HUES48 (cell line): Measurements from ENCODE around the gene RTF1.

Experiments used
- H3K27ac ChIP-seq: one replicate; pipeline ENCODE4 v1.7.0; 2013; ENCODE audit warnings: low read depth, low read length, inconsistent platforms
- H3K27me3 ChIP-seq: 2 replicates; pipeline ENCODE4 v1.6.1; 2013; ENCODE audit warnings: mild to moderate bottlenecking, low read length; ENCODE audit not compliant: control insufficient read depth, insufficient read depth
- H3K36me3 ChIP-seq: 2 replicates; pipeline ENCODE4 v1.6.1; 2013; ENCODE audit warnings: low read length; ENCODE audit not compliant: control insufficient read depth, insufficient read depth
- H3K4me1 ChIP-seq: 2 replicates; pipeline ENCODE4 v1.6.1; 2013; ENCODE audit warnings: mild to moderate bottlenecking, low read length; ENCODE audit not compliant: control insufficient read depth, insufficient read depth
- H3K4me3 ChIP-seq: 2 replicates; pipeline ENCODE4 v1.5.1; 2013; ENCODE audit warnings: mild to moderate bottlenecking, low read depth, low read length
- H3K9ac ChIP-seq: 2 replicates; pipeline ENCODE4 v1.6.1; 2013; ENCODE audit warnings: mild to moderate bottlenecking, low read depth, low read length, moderate library complexity
- H3K9me3 ChIP-seq: 2 replicates; pipeline ENCODE4 v1.6.1; 2013; ENCODE audit warnings: low read length; ENCODE audit not compliant: control insufficient read depth, insufficient read depth

The RTF1 gene

DNA sequence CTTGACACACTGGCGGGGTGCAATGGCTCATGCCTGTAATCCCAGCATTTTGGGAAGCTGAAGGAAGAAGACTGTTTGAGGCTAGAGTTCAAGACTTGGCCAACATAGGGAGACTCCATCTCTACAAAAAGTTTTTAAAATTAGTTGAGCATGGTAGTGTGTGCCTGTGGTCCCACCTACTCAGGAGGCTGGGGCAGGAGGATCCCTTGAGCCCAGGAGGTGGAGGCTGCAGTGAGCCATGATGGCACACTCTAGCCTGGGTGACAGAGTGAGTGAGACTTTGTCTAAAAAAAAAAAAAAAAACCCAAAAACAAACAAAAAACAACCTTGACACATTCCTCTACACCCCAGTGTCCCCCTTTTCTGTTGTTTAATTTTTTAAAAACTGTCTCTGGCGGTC lies 72.7 kb downstream of the RTF1 start:
- no peaks in the 10 kb centered on the region for H3K9me3 ChIP-seq
- no peak overlapping the region for H3K9ac ChIP-seq
- no peak overlapping the region for H3K4me3 ChIP-seq
- H3K36me3 ChIP-seq = no peaks in the 10 kb centered on the region
- H3K27me3 ChIP-seq = peaks cover 44% of the 10 kb centered on the region
- peaks cover 6% of the 10 kb centered on the region for H3K4me1 ChIP-seq
- H3K27ac ChIP-seq = no peak overlapping the region

DNA sequence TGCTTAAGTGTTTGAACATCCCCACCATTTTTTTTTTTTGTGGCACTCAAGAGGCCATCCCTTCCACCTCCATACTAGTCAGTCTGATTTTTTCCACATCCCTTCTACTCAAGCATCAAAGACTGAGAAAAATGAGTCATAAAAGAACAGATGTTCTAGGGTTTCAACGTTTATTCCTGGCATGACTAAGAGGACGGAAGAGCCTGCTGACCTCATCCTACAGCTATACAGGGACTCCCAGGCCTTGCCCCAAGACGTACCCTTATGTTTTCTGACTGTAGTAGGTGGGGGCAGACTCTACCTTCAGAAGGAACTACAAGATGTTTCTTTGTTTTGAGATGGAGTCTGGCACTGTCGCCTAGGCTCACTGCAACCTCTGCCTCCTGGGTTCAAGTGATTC lies 73.5 kb downstream of the RTF1 start:
- Histone ChIP-seq H3K9me3 (no peaks in the 10 kb centered on the region), H3K4me3 (no peak overlapping the region), H3K27ac (no peak overlapping the region), H3K9ac (no peak overlapping the region), H3K36me3 (no peaks in the 10 kb centered on the region), H3K27me3 (peaks cover 51% of the 10 kb centered on the region), H3K4me1 (peaks cover 6% of the 10 kb centered on the region)

DNA sequence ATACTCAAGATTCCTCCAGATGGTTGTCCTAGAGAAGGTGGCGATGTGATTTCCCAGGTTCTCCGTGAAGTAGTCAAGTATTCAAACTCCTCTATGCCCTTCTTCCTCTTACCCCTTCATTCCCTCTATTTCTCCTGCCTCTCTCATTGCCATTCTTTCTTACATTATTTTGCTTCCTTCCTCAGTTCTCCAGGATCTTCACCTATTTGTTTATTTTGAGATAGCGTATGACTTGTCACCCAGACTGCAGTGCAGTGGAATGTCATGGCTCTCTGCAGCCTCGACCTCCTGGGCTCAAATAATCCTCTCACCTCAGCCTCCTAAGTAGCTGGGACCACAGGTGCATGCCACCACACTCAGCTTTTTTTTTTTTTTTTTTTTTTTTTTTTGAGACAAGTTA lies 75.0 kb downstream of the RTF1 start:
- peaks cover 66% of the 10 kb centered on the region for H3K27me3 ChIP-seq
- H3K27ac ChIP-seq = no peak overlapping the region
- H3K9me3 ChIP-seq = no peaks in the 10 kb centered on the region
- H3K36me3 ChIP-seq = no peaks in the 10 kb centered on the region
- peaks cover 6% of the 10 kb centered on the region for H3K4me1 ChIP-seq
- H3K4me3 ChIP-seq = no peak overlapping the region
- no peak overlapping the region for H3K9ac ChIP-seq

DNA sequence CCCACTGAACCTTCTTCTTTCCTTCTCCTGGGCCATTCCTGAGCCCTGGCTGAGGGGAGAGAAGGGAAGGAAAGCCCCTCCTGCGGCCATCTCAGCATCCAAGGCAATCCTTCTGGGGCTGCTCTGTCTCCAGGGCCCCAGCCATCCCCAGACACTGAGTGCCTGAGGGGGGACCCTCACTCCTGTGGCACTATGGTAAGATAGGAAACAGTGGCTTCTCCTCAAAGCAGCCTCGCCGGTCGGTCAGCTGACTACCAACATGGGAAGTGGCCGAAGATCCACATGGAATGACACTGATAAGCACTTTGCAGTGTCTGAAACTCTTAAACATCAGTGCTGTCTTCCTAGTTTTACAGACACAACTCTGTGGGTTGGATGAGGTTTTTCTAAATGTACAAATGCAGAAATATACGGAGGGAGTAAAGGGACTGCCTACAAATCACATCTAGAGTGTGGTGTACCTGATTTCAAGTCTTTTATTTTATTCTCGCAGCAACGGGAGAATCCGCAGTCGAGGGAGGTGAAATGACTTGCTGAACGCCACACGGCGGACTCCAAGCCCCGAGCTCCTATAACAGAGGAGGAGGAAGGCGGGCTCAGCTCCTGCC lies 75.8 kb downstream of the RTF1 start:
- Histone ChIP-seq H3K27me3 (peaks cover 74% of the 10 kb centered on the region), H3K4me1 (peaks cover 6% of the 10 kb centered on the region), H3K9me3 (no peaks in the 10 kb centered on the region), H3K27ac (no peak overlapping the region), H3K36me3 (no peaks in the 10 kb centered on the region), H3K9ac (no peak overlapping the region), H3K4me3 (peak overlapping the region; percentile 66)

DNA sequence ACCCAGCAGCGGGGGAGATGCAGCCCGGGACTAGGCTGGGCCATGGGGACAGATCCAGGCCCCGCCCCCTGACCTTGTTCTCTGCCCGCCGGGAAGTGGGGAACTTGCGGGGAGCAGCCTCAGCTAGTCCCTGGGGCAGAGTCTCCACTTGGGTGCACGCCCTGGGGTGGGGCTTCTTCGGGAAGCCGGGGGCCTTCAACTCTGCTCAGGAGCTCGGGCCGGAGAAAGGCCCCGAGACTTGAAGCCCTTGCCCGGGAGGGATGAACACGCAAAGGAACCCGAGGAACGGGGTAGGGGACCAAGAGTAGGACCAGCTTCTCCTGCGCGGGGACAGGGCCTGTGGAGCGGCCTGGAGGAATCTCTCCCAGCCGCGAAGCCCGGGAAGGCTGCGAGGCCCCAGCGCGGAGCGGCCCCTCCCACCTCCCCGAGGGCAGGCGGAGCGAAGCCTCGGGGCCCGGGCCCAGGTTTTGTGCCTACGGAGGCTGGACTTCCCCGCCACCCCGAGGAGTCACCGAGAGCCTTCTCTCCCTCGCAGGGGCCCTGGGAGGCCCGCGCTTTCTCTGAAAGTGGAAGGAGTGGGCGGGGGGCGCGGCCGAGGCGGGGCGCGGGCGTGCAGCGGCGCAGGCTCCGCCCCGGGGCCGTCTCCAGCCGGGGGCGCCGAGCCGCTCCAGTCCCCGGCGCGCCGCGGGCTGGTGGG lies 76.5 kb downstream of the RTF1 start, which contains the start of gene ITPKA:
TSS of gene ITPKA (plus strand) at position 670 of the 697 bp plus-strand sequence. CDS start 54 bp downstream, outside the sequence.
- H3K27ac ChIP-seq = peak within 1 kb of the TSS; percentile 47
- H3K4me1 ChIP-seq = peaks cover 6% of the 10 kb centered on the region

DNA sequence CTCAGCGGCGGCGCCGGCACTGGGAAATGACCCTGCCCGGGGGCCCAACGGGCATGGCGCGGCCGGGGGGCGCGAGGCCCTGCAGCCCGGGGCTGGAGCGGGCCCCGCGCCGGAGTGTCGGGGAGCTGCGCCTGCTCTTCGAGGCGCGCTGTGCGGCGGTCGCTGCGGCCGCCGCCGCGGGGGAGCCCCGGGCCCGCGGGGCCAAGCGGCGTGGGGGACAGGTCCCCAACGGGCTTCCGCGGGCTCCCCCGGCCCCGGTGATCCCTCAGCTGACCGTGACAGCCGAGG lies 77.0 kb downstream of the RTF1 start:
- peaks cover 6% of the 10 kb centered on the region for H3K4me1 ChIP-seq
- H3K9ac ChIP-seq = no peak overlapping the region
- no peak overlapping the region for H3K27ac ChIP-seq
- no peaks in the 10 kb centered on the region for H3K36me3 ChIP-seq
- no peaks in the 10 kb centered on the region for H3K9me3 ChIP-seq
- H3K4me3 ChIP-seq = peak overlapping the region; percentile 66; the same call in 1 of the 2 replicates
- peaks cover 86% of the 10 kb centered on the region for H3K27me3 ChIP-seq

More for the DNA sequence above, 76.5 kb downstream of the RTF1 start, which contains the start of gene ITPKA:
- H3K4me3 ChIP-seq = peak within 1 kb of the TSS; percentile 66
- H3K36me3 ChIP-seq = no peaks in the 10 kb centered on the region
- H3K9me3 ChIP-seq = no peaks in the 10 kb centered on the region
- H3K27me3 ChIP-seq = peaks cover 81% of the 10 kb centered on the region
- no peak within 1 kb of the TSS for H3K9ac ChIP-seq

DNA sequence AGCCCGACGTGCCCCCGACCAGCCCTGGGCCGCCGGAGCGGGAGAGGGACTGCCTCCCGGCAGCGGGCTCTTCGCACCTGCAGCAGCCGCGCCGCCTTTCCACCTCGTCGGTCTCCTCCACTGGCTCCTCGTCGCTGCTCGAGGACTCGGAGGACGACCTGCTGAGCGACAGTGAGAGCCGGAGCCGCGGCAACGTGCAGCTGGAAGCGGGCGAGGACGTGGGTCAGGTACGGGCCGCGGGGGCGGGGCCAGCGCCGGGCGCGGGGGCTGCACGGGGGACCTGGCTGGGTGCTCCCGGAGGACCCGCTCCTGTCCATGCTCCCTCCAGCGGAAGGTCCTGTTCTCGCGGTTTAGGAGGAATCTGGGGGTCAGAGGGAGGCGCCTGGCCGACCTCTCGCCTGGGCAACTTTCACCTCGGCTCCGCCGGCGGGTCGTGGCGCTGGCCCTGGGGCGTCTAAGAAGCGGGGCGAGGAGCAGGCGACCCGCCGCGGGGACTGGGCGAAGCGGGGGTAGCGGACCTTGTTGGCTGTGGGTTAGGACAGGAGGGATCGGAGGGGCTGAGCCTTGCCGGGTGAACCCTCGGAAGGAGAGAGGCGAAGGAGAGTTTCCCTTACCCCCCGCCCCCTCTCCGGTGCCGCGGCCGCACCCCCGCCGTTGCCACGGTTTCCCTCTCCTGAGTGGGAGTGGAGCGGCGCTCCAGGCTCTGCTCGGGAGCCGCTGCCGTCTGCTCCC lies 77.5 kb downstream of the RTF1 start:
- no peaks in the 10 kb centered on the region for H3K36me3 ChIP-seq
- peak overlapping the region; percentile 66 for H3K4me3 ChIP-seq
- H3K9me3 ChIP-seq = no peaks in the 10 kb centered on the region
- H3K27me3 ChIP-seq = peaks cover 91% of the 10 kb centered on the region
- no peak overlapping the region for H3K27ac ChIP-seq
- peaks cover 6% of the 10 kb centered on the region for H3K4me1 ChIP-seq
- H3K9ac ChIP-seq = no peak overlapping the region

DNA sequence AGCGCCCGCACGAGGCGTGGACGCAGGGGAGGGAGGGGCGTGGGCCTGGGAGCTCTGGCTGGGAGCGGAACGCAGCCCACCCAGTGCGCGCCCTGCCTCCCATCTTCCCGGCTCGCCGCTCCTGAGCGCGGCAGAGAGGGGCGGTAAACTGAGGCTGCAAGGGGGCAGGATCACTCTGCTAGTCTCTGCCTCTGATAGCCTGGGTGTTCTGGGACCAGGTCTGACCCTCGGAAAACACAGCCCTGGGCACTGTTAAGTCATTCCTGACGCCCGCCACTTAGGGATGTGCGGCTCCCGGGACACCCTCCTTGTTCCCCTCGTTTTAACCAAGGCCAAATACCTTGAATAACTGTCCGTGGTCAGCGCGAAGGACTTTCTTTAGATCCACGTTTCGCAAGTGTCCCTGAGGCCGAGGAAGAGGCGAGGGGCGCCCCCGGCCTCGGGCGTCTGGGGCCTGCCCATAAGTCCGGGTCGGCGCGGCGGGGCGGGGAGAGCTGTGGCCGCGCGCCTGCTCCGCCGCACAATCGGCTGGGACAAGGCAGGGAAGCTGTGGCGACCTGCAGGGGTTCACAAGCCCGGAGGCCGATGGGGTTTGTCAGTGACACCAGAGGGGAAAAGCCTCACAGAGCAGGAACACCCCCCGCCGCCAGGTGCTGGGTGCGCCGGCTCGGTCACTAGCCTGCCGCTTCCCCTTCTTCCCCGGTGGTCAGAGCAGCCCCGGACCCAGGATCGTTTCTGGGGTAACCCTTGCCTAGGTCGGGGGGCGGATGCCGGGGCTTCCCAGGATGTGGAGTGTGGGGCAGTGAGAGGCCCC lies 78.2 kb downstream of the RTF1 start:
- peaks cover 6% of the 10 kb centered on the region for H3K4me1 ChIP-seq
- no peak overlapping the region for H3K27ac ChIP-seq
- no peaks in the 10 kb centered on the region for H3K9me3 ChIP-seq
- H3K27me3 ChIP-seq = peaks cover 98% of the 10 kb centered on the region
- no peak overlapping the region for H3K9ac ChIP-seq
- H3K4me3 ChIP-seq = peak overlapping the region; percentile 66
- no peaks in the 10 kb centered on the region for H3K36me3 ChIP-seq

DNA sequence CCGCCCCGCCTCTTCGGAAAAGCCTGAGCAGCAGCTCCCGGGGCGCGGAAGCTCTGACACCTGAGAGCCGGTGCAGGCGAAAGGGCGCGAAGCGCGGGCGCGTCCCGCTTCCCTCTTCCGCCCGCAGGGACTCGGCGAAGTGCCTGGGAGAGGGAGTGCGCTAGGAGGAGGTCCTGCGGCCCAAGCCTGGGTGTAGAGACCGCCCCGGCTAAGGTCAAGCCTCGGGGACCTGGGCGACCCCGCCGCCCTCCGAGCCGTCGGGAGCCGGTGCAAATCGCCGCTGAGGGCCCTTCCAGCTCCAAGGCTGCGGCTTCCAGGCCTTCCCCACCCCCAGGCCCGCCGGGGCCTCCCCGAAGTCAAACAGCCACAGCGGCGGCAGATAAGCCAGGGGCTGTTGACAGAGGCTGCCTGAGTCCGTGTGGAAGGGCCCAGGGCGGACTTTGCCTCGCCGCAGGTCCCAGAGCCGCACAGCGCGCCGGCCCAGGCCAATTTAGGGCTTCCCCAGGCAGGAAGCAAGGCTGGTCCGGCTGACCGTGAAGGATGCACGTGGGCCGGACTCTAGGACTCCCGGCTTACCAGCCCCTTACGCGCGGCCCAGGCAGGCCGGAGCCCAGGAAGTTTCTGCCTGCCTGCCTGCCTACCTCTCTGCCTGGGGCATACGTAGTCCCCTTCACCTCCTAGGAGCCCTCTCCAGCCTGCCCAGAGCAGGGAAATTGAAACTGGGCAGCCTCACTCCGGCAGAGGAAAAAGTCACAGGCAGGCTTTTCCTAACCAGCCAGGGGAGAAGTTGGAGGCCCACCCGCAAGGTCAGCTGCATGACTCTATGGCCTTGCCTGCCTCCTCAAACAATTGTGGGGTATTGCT lies 79.1 kb downstream of the RTF1 start:
- peak overlapping the region; percentile 66 for H3K4me3 ChIP-seq
- no peaks in the 10 kb centered on the region for H3K36me3 ChIP-seq
- H3K27ac ChIP-seq = no peak overlapping the region
- H3K4me1 ChIP-seq = peaks cover 7% of the 10 kb centered on the region
- H3K27me3 ChIP-seq = peaks cover 100% of the 10 kb centered on the region
- no peak overlapping the region for H3K9ac ChIP-seq
- H3K9me3 ChIP-seq = no peaks in the 10 kb centered on the region

DNA sequence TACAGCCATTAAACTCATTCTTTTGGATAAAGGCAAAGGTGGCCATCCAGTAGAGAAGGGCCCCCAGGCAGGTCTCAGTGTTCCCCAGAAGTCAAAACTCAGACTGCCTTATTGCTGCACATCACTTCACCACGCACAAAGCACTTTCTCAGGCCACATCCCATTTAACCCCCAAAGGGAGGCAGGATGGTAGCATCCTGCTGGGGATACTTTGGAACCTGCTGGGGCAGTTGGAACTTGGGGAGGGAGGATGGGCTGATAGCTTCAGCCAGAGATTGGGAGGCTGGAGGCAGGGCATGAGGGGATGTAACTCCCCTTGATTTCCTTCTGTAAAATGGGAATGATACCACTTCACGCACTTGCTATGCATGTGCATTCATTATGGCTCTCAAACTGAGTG lies 81.8 kb downstream of the RTF1 start:
- H3K9ac ChIP-seq = no peak overlapping the region
- peaks cover 100% of the 10 kb centered on the region for H3K27me3 ChIP-seq
- H3K36me3 ChIP-seq = no peaks in the 10 kb centered on the region
- H3K9me3 ChIP-seq = no peaks in the 10 kb centered on the region
- peaks cover 11% of the 10 kb centered on the region for H3K4me1 ChIP-seq
- H3K27ac ChIP-seq = no peak overlapping the region
- no peak overlapping the region for H3K4me3 ChIP-seq
